Measurements from ENCODE around the gene TRIP12. TPM values are rescaled to one million over a fixed set of nuclear protein-coding genes. Genes with fewer than 3 reads are reported as not detected.
"Not testable (repeated sequence)": the region's sequence is repeated elsewhere in the genome, so short reads cannot be mapped to it uniquely, and the experiment has no call there.

The TRIP12 gene
- total RNA-seq, 2 donors from 2014 or later = 127 to 160 TPM

DNA sequence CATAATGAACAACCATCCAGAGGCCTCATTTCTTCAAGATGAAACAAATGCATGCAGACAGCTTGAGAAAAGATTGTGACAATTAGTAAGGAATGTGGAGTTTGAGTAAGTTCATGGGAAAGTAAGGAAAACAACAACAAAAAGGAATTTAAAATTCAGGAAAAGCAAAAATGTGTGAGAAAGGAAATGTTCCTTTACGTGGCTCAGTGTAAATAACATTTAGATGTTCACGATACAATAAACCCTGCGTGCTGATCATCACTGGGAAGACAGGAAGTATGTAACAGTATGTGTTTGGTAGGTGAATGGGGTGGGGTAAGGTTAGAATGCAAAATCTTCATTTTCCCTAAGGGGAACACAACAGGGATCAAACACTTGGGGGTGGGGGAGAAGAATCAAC, 72.7 kb downstream of the TRIP12 start:
- Histone ChIP-seq H3K9me3 (no peaks in the 10 kb centered on the region), H3K27me3 (replicated peaks; ENCODE audit: insufficient read depth) (no peaks in the 10 kb centered on the region), H3K4me3 (no peak overlapping the region), H3K36me3 (no peaks in the 10 kb centered on the region), H3K4me1 (ENCODE audit: control insufficient read depth in 1 of 2, low read depth in 2 of 2) (peaks cover 0 to 5% of the 10 kb centered on the region in 2 donors), H3K27ac (no peak overlapping the region)
- ATAC-seq (ENCODE audit: insufficient number of reproducible peaks, low FRiP score, low read depth) (no peak), DNase-seq (ENCODE audit: low spot score) (no peak)
- TF ChIP-seq, protein P1, sequence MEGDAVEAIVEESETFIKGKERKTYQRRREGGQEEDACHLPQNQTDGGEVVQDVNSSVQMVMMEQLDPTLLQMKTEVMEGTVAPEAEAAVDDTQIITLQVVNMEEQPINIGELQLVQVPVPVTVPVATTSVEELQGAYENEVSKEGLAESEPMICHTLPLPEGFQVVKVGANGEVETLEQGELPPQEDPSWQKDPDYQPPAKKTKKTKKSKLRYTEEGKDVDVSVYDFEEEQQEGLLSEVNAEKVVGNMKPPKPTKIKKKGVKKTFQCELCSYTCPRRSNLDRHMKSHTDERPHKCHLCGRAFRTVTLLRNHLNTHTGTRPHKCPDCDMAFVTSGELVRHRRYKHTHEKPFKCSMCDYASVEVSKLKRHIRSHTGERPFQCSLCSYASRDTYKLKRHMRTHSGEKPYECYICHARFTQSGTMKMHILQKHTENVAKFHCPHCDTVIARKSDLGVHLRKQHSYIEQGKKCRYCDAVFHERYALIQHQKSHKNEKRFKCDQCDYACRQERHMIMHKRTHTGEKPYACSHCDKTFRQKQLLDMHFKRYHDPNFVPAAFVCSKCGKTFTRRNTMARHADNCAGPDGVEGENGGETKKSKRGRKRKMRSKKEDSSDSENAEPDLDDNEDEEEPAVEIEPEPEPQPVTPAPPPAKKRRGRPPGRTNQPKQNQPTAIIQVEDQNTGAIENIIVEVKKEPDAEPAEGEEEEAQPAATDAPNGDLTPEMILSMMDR (IDR thresholded peaks at IDR 0.05) = no peak

DNA sequence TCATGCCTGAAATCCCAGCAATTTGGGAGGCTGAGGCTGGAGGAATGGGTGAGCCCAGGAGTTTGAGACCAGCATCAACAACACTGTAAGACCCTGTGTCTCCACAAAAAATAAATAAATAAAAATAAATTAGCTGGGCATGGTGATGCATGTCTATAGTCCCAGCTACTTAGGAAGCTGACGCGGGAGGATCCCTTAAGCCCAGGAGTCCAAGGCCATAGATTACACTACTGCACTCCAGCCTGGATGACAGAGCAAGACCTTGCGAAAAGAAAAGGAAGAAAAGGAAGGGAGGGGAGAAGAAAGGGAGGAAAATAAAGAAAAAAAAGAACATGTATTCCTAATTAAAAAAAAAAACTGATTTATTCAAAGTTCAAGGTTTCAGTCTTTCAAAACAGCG, 78.2 kb downstream of the TRIP12 start:
- DNase-seq (ENCODE audit: low spot score) = no peak
- no peak for ATAC-seq (ENCODE audit: insufficient number of reproducible peaks, low FRiP score, low read depth)
- no peak overlapping the region for H3K27ac ChIP-seq
- no peaks in the 10 kb centered on the region for H3K9me3 ChIP-seq
- H3K27me3 ChIP-seq (replicated peaks; ENCODE audit: insufficient read depth) = no peaks in the 10 kb centered on the region
- TF ChIP-seq, protein P1 (IDR thresholded peaks at IDR 0.05) = no peak
- H3K4me3 ChIP-seq = no peak overlapping the region
- H3K36me3 ChIP-seq = peaks cover 5% of the 10 kb centered on the region
- H3K4me1 ChIP-seq (ENCODE audit: control insufficient read depth in 1 of 2, low read depth in 2 of 2) = no peaks in the 10 kb centered on the region

DNA sequence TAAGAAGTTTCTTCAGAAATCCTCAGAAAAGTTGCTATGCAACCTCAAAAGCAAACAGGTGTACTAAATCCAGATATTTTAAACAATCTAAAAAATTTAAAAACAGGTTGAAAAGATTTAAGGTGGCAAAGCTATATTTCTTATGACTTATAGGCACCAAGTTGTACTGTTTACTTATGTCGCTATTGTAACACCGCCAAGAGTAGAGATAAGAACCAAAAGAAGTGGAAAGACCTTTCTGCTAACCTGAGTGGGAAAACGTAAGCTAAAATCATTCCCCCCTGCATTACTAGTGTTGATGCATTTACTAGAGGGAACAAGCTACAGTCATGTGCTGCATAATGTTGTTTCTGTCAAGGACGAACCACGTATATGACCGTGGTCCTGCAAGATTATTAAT, 83.1 kb downstream of the TRIP12 start:
- Histone ChIP-seq H3K27me3 (replicated peaks; ENCODE audit: insufficient read depth) (no peaks in the 10 kb centered on the region), H3K4me1 (ENCODE audit: control insufficient read depth in 1 of 2, low read depth in 2 of 2) (peaks cover 6 to 10% of the 10 kb centered on the region in 2 donors), H3K27ac (no peak overlapping the region), H3K36me3 (peaks cover 5% of the 10 kb centered on the region), H3K9me3 (no peaks in the 10 kb centered on the region), H3K4me3 (no peak overlapping the region)
- TF ChIP-seq, protein P1 (IDR thresholded peaks at IDR 0.05) = no peak
- no peak for DNase-seq (ENCODE audit: low spot score)
- no peak for ATAC-seq (ENCODE audit: insufficient number of reproducible peaks, low FRiP score, low read depth)

DNA sequence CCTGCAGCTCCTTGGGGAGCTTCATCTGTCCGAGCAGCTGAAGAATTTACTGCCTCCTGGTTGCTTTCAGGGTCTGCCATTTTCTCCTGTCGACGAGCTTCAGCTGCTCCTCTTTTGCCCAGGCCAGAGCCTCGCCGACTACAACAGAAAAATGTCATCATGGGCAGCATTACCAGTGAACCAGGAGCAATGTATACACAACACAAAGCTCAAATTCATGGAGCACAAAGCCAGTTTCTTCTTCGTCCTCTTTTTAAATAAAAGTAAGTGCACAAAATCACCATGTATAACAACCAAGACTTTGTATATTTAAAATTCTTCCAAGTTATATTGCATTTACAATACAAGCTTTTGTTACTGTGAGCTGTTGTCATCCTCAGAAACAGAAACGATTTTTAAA, 85.0 kb downstream of the TRIP12 start:
- Histone ChIP-seq H3K4me3 (no peak overlapping the region), H3K36me3 (peaks cover 5% of the 10 kb centered on the region), H3K4me1 (ENCODE audit: control insufficient read depth in 1 of 2, low read depth in 2 of 2) (peaks cover 6 to 11% of the 10 kb centered on the region in 2 donors), H3K27me3 (replicated peaks; ENCODE audit: insufficient read depth) (no peaks in the 10 kb centered on the region), H3K27ac (no peak overlapping the region), H3K9me3 (no peaks in the 10 kb centered on the region)
- DNase-seq (ENCODE audit: low spot score) = no peak
- TF ChIP-seq, protein P1 (IDR thresholded peaks at IDR 0.05) = no peak
- no peak for ATAC-seq (ENCODE audit: insufficient number of reproducible peaks, low FRiP score, low read depth)

DNA sequence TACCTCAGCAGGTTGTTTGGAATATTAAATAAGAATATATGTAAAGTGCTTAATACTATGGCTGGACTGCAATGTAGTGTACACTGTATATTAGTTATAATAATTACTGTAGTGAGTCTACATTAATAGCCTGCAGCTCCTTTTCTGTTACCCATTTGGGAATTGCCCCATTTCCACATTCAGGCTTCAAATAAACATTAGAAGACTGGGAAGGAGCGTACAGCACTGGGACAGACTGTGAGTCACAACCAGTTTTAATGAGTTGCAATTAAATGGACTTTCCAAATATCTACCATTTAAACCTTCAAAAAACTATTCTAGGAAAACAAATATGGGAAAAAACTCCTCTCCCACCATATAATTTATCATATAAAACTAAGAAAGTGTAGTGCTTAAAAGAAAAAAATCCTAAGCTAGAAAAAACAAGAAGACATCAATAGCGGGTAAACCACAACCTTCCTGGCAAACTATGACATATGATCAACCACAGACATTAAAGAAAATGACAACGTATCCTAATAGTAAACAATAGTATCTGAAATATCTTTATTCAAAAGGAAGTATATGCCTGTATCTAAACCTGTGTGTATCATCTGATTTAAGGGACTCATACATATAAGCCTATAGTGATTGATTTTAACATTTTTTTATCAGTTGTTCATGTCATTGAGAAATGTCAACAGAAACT, 86.1 kb downstream of the TRIP12 start:
- H3K4me3 ChIP-seq = no peak overlapping the region

DNA sequence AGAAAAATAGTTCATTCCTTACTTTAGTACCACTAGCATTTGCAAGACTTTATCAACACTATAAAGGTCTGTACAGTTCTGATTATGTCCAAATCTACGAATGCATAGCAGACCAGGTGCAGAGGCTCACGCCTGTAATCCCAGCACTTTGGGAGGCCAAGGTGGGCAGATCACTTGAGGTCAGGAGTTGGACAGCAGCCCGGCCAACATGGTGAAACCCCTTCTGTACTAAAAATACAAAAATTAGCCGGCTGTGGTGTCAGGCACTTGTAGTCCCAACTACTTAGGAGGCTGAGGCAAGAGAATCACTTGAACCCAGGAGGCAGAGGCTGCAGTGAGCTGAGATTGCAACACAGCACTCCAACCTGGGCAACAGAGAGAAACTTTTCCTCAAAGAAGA, 87.4 kb downstream of the TRIP12 start:
- ATAC-seq (ENCODE audit: insufficient number of reproducible peaks, low FRiP score, low read depth); H3K27me3 ChIP-seq (replicated peaks; ENCODE audit: insufficient read depth); H3K4me3 ChIP-seq; H3K9me3 ChIP-seq; H3K27ac ChIP-seq; DNase-seq (ENCODE audit: low spot score): not testable (repeated sequence)
- H3K4me1 ChIP-seq (ENCODE audit: control insufficient read depth in 1 of 2, low read depth in 2 of 2) = peaks cover 6 to 11% of the 10 kb centered on the region in 2 donors
- peaks cover 11% of the 10 kb centered on the region for H3K36me3 ChIP-seq

More for the DNA sequence above, 86.1 kb downstream of the TRIP12 start:
- Histone ChIP-seq H3K9me3 (no peaks in the 10 kb centered on the region), H3K27me3 (replicated peaks; ENCODE audit: insufficient read depth) (no peaks in the 10 kb centered on the region), H3K27ac (no peak overlapping the region), H3K4me1 (ENCODE audit: control insufficient read depth in 1 of 2, low read depth in 2 of 2) (peaks cover 6 to 11% of the 10 kb centered on the region in 2 donors), H3K36me3 (peaks cover 5% of the 10 kb centered on the region)
- DNase-seq (ENCODE audit: low spot score) = no peak
- no peak for ATAC-seq (ENCODE audit: insufficient number of reproducible peaks, low FRiP score, low read depth)
- TF ChIP-seq, protein P1 (IDR thresholded peaks at IDR 0.05) = no peak
